HG03066 (cell line): ENCODE measurements around the gene EYA3.
A peak's percentile ranks its signal among the peaks of the same experiment; 100 is the strongest.

Experiments
- ATAC-seq: cut with Tn5 transposase; IDR thresholded peaks from one replicate; pipeline ENCODE4 v1.9.1; 2021; ENCODE audit warnings: low read depth; ENCODE audit not compliant: unreplicated experiment

Gene EYA3

GRCh38 chr1:28074892-28075511 lies 13.4 kb downstream of the EYA3 start:
- no peak for ATAC-seq

- no peak for ATAC-seq
Observed at GRCh38 chr1:28073867-28074266, 14.5 kb downstream of the EYA3 start.

GRCh38 chr1:28071813-28072212 lies 16.6 kb downstream of the EYA3 start:
- ATAC-seq = no peak

GRCh38 chr1:28070725-28071593 lies 17.5 kb downstream of the EYA3 start:
- ATAC-seq = no peak

GRCh38 chr1:28067523-28068090 lies 20.8 kb downstream of the EYA3 start:
- no peak for ATAC-seq

- ATAC-seq = no peak
Observed at GRCh38 chr1:28066393-28067154, 21.8 kb downstream of the EYA3 start.

- ATAC-seq = no peak
Observed at GRCh38 chr1:28064064-28064463, 24.3 kb downstream of the EYA3 start.

GRCh38 chr1:28062806-28063205 lies 25.6 kb downstream of the EYA3 start:
- ATAC-seq = no peak

- no peak for ATAC-seq
Observed at GRCh38 chr1:28058971-28059878, 29.2 kb downstream of the EYA3 start.

- no peak for ATAC-seq
Observed at GRCh38 chr1:28058168-28058567, 30.2 kb downstream of the EYA3 start.

GRCh38 chr1:28056129-28056925 lies 32.1 kb downstream of the EYA3 start:
- ATAC-seq = peak; percentile 58

- no peak for ATAC-seq
Observed at GRCh38 chr1:28050776-28051175, 37.6 kb downstream of the EYA3 start.

- no peak for ATAC-seq
Observed at GRCh38 chr1:28046716-28047115, 41.7 kb downstream of the EYA3 start.

GRCh38 chr1:28045777-28046176 lies 42.6 kb downstream of the EYA3 start:
- no peak for ATAC-seq

GRCh38 chr1:28044399-28044798 lies 44.0 kb downstream of the EYA3 start:
- no peak for ATAC-seq

- ATAC-seq = no peak
Observed at GRCh38 chr1:28039341-28039740, 49.1 kb downstream of the EYA3 start.

GRCh38 chr1:28037946-28038345 lies 50.5 kb downstream of the EYA3 start:
- ATAC-seq = no peak

GRCh38 chr1:28037206-28037605 lies 51.2 kb downstream of the EYA3 start:
- no peak for ATAC-seq

GRCh38 chr1:28036431-28036830 lies 52.0 kb downstream of the EYA3 start:
- ATAC-seq = no peak
